HG03064 (cell line): ENCODE measurements around the gene CFAP45.
A peak's percentile ranks its signal among the peaks of the same experiment; 100 is the strongest.

ENCODE experiments used
- ATAC-seq: cut with Tn5 transposase; IDR thresholded peaks from one replicate; pipeline ENCODE4 v1.9.1; 2021; ENCODE audit warnings: low read depth; ENCODE audit not compliant: unreplicated experiment

The CFAP45 gene

DNA sequence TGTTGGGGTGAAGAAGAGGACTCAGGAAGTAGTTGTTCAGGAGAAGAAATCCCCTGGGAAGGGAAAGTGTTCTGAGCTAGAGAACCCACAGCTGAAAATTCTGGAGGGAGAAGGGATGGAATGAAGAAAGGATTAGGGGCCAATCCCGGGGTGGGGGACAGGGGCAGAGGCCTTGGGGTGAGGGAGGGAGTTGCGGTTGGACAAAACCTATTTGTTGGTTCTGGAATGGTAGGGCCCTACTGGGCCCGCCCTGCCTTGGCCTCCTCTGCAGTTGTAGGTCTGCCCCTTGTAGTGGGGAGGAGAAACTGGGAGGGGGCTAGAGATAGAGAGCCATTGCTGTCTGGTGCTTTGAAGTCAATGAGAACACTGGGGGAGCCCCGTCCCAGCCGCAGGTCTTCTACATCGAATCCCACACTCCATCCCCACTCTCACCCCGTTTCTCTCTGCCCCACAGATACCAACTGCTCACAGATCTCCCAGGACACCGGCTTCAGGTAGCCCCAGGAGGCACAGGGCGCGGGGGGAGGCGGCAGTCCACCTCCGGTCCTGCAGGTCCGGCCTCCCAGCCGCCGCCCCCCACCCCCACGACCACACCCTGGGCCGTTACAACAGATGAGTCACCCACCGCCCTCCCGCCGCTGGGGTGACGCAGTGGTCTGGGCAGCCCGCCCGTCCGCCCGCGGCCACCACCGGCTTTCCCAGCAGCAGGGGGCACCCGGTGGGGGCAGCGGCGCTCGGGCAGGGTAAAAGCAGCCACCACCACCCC, 24.2 kb upstream of the CFAP45 start:
- no peak for ATAC-seq

GRCh38 chr1:159923203-159924024, 23.4 kb upstream of the CFAP45 start:
- ATAC-seq, result peak; percentile 33

- no peak for ATAC-seq
Observed at GRCh38 chr1:159922511-159923202, 22.7 kb upstream of the CFAP45 start.

DNA sequence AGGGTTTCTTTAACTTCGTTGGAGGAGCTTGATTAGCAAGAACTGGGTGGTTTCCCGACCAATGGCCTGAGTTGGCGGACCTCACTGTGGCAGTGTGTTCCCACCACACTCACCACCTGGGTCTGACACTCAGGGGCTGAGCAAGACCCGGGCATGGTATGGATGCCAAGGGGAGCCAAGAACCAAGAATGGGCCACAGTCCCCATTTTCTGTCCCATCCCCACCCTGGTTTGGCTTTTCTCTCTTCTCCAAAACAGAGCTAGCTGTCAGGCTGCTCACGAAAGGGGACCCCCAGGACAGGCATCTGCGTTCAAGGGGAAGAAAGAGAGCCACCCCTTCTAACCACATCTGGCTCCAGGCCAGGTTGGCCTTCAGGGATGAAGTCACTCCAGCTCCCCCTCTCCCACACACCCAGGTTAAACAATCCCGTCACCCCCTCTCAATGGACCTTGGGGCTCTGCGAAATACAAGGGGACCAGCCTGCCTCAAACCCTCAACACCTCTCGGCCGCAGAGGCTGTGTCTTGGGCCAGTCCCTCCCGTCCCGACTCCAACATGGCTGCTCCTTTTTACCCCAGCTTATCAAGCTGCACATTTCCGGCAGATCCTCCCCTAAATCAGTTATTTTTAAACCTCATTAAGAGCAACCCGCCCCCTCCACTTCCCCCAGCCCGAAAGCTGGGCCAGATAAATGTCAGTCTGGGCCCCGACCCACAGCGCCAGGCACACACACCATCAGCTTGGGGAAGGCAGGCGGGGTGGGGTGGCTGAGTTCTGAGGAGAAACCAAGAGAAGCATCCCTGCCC, 21.9 kb upstream of the CFAP45 start:
- ATAC-seq, result no peak

DNA sequence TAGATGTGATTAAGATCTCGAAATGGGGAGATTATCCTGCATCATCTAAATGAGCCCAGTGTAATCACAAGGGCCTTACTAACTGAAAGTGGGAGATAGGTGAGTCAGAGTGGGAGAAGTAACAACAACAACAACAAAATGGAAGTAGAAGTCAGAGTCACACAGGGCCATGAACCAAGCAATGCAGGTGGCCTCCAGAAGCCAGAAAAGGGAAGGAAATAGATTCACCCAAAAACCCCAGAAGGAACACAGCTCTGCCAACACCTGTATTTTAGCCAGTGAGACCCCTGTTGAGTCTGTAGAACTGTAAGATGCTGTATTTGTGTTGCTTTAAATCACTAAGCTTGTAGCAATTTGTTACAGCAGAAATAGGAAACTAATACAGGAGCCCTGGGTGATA, 21.3 kb upstream of the CFAP45 start:
- no peak for ATAC-seq

GRCh38 chr1:159920651-159921050, 20.7 kb upstream of the CFAP45 start:
- no peak for ATAC-seq

DNA sequence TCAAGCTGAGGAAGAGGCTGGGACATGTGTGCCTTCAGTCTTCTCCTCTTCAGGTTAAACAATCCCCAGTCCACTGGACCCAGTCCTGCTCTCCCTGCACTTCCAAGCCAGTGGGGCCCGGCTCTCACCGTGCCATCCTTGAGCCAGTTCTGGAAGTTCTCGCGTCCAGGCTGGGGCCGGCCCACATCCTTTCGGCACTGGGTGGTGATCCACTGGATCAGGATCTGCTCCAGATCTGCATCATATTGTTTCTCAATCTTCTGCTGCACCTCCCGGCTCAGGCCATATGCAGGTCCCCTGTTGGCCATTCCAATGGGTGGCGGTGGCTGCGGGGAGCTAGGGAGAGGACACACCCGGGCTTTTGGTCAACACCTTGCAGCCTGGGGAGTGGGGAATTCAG, 20.2 kb upstream of the CFAP45 start:
- ATAC-seq, result no peak

- no peak for ATAC-seq
Observed at GRCh38 chr1:159919236-159919865, 19.4 kb upstream of the CFAP45 start.

DNA sequence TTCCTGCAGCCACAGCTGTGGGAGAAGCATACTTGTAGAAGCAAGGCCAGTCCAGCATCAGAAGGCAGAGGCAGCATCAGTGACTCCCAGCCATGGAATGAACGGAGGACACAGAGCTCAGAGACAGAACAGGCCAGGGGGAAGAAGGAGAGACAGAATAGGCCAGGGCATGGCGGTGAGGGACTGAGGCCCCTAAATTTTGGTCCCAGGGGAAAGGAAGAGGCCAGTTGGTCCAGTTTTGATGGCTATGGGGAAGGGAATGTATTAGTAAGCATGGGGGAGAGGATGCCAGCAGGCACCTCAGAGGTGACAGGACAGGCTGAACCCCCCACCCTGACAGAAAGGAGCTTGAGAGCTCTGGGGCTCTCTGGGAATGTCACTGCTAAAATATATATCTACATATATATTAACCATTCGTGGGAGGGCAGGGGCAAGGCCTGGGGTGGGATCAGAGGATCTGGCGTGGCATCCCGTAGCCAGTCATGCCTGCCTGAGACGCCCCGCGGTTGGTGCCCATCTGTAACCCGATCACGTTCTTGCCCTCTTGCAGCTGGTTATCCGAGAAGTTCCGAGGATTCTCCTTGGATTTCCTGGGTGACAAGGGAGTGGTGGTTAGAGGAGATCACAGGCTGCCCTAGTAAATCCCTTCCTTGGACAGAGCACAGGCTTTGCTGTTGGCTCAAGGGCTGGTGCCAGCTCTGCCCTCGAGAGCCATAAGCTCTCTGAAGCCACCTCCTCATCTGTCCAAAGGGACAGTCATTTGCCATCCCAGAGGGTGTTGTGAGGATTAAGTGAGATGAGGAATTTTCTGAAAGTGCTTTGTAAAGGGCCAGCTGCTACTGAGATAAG, 18.6 kb upstream of the CFAP45 start:
- ATAC-seq, result no peak

- ATAC-seq, result no peak
Observed at GRCh38 chr1:159917533-159918351, 17.8 kb upstream of the CFAP45 start.

GRCh38 chr1:159916242-159917051, 16.5 kb upstream of the CFAP45 start:
- no peak for ATAC-seq

- ATAC-seq, result no peak
Observed at GRCh38 chr1:159915571-159916241, 15.7 kb upstream of the CFAP45 start.

DNA sequence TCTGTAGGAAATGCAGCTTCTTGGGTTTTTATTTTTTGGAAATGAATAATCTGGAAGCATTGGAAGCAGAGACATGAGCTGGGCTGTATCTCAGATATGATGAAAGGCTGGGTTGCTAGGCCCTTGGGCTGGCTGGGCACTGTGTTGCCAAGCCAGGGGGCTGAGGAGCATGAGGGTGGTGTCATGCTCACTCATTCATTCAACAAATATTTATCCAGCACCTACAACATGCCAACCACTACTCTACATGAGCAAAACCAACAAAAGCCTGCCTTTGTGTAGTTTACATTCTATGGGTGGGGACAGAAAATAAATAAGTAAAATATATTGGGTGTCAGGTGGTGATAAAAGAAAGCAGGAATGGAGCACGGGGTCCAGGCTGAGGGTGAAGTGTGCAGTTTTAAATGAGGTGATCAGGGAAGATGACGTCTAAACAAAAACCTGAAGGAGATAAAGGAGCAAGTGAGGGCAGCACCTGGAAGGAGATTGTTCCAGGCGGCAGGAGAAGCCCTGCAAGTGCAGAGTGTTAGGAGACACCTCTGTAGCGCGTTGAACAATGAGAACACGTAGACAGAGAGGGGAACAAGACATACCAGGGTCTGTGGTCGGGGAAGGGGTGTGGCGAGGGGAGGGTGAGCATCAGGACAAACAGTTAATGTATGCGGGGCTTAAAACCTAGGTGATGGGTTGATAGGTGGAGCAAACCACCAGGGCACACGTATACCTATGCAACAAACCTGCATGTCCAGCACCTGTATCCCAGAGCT, 14.5 kb upstream of the CFAP45 start:
- no peak for ATAC-seq

- no peak for ATAC-seq
Observed at GRCh38 chr1:159913451-159914192, 13.7 kb upstream of the CFAP45 start.

GRCh38 chr1:159911326-159912070, 11.5 kb upstream of the CFAP45 start:
- no peak for ATAC-seq
